A673 (cell line): Measurements from ENCODE around the gene GP2. TPM values are rescaled to one million over a fixed set of nuclear protein-coding genes. Genes with fewer than 3 reads are reported as not detected.

Experiments used
- BruUV-seq: library from RNA; stranded (reverse); fragments of 400-500 nt; replicated peaks from 2 replicates; lab custom pipeline; 2021; lab: Mats Ljungman, UMichigan
- CTCF ChIA-PET: fragments of 300-600 bp; sonication (Branson Sonifier 250); formaldehyde crosslinking; loops from one replicate; lab custom pipeline; 2022; ENCODE audit warnings: antibody characterized with exemption; lab: Charles Lee
- POLR2A ChIA-PET: fragments of 300-600 bp; sonication (Branson Sonifier 250); formaldehyde crosslinking; loops from one replicate; lab custom pipeline; 2022; ENCODE audit warnings: antibody characterized with exemption; ENCODE audit not compliant: low non-redundant PET; lab: Charles Lee
- DNase-seq: peaks from one replicate; pipeline ENCODE4 v3.0.0-alpha.2; 2015; ENCODE audit warnings: low spot score
- H3K27ac ChIP-seq: fragments of 200-600 bp; sonication (generic); 2 replicates; pipeline ENCODE4 v1.5.1; 2016; ENCODE audit warnings: mixed run types, low read depth, mild to moderate bottlenecking, mixed read lengths, antibody characterized with exemption, low read length; ENCODE audit not compliant: poor library complexity, severe bottlenecking
- H3K27me3 ChIP-seq: fragments of 200-600 bp; sonication (generic); replicated peaks from 2 replicates; pipeline ENCODE4 v1.6.1; 2017; ENCODE audit warnings: mixed run types, low read depth, mild to moderate bottlenecking, mixed read lengths, antibody characterized with exemption, low read length; ENCODE audit not compliant: insufficient read depth, poor library complexity
- H3K36me3 ChIP-seq: fragments of 200-600 bp; sonication (generic); 2 replicates; pipeline ENCODE4 v1.6.1; 2016; ENCODE audit warnings: mixed run types, mild to moderate bottlenecking, mixed read lengths, antibody characterized with exemption, low read length; ENCODE audit not compliant: insufficient read depth, poor library complexity, severe bottlenecking
- H3K4me1 ChIP-seq: fragments of 200-600 bp; sonication (generic); 2 replicates; pipeline ENCODE4 v1.6.1; 2017; ENCODE audit warnings: mixed run types, mild to moderate bottlenecking, mixed read lengths, antibody characterized with exemption, low read length; ENCODE audit not compliant: insufficient read depth, poor library complexity, severe bottlenecking
- H3K4me3 ChIP-seq: fragments of 200-600 bp; sonication (generic); 2 replicates; pipeline ENCODE4 v1.5.1; 2016; ENCODE audit warnings: low read depth, mixed run types, mild to moderate bottlenecking, mixed read lengths, low read length; ENCODE audit not compliant: poor library complexity, severe bottlenecking
- H3K9me3 ChIP-seq: fragments of 200-600 bp; sonication (generic); 2 replicates; pipeline ENCODE4 v1.6.1; 2016; ENCODE audit warnings: mixed run types, low read depth, mild to moderate bottlenecking, mixed read lengths, antibody characterized with exemption, low read length; ENCODE audit not compliant: poor library complexity, severe bottlenecking
- EZH2 ChIP-seq: fragments of 200-600 bp; sonication (generic); IDR thresholded peaks from 2 replicates; pipeline ENCODE4 v1.6.1; 2017; ENCODE audit warnings: borderline replicate concordance, low read depth, mild to moderate bottlenecking, mixed read lengths, antibody characterized with exemption, low read length; ENCODE audit not compliant: poor library complexity, severe bottlenecking
- intact Hi-C: fragments of 100-400 bp; cut with micrococcal nuclease; formaldehyde crosslinking; loops from one replicate; pipeline ENCODE4 v1.10.0; 2022; ENCODE audit not compliant: unreplicated experiment
- total RNA-seq: library from RNA; stranded (reverse); gene quantifications from 2 replicates; pipeline ENCODE4 v1.2.3, GENCODE V29; 2021
- TF ChIP-seq, protein P1 (sequence below): fragments of 300-800, 200-600 bp; sonication (generic); conservative IDR thresholded peaks from 2 replicates; pipeline ENCODE4 v1.5.1; 2017; ENCODE audit warnings: low read depth, mild to moderate bottlenecking, antibody characterized with exemption, low read length, moderate library complexity, mixed read lengths

GP2 gene
- total RNA-seq, 1 experiment from 2014 or later, result not detected

GRCh38 chr16:20306401-20306800 is 20.9 kb downstream of the GP2 start:
- Histone ChIP-seq H3K4me3 (no peak overlapping the region), H3K27me3 (no peaks in the 10 kb centered on the region), H3K36me3 (no peaks in the 10 kb centered on the region), H3K9me3 (no peaks in the 10 kb centered on the region), H3K27ac (no peak overlapping the region), H3K4me1 (no peaks in the 10 kb centered on the region)
- TF ChIP-seq, protein P1, sequence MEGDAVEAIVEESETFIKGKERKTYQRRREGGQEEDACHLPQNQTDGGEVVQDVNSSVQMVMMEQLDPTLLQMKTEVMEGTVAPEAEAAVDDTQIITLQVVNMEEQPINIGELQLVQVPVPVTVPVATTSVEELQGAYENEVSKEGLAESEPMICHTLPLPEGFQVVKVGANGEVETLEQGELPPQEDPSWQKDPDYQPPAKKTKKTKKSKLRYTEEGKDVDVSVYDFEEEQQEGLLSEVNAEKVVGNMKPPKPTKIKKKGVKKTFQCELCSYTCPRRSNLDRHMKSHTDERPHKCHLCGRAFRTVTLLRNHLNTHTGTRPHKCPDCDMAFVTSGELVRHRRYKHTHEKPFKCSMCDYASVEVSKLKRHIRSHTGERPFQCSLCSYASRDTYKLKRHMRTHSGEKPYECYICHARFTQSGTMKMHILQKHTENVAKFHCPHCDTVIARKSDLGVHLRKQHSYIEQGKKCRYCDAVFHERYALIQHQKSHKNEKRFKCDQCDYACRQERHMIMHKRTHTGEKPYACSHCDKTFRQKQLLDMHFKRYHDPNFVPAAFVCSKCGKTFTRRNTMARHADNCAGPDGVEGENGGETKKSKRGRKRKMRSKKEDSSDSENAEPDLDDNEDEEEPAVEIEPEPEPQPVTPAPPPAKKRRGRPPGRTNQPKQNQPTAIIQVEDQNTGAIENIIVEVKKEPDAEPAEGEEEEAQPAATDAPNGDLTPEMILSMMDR, result no peak
- TF ChIP-seq EZH2, result no peak
- intact Hi-C loops, result no loop called here
- no TSS peak for BruUV-seq
- ChIA-PET CTCF (no interaction called here), POLR2A (no interaction called here)
- DNase-seq, result no peak

DNA sequence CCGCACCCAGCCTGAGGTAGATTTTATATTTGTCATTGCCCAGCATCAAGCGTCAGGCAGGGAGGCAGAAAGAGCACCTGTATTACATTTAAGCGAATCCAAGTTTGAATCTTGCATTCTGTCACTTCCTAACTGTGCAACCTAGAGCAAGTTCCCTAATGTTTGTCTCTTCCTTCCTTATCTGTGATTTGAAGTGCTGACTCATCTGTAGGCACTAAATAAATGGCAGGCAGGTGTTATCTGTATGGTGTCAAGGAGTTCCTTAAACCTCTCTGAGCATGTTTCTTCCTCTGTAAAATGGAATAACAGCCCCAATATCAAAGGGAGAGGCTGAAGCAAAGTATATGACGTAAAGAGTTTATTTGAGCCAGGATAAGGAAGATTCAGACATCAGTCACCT is 24.3 kb downstream of the GP2 start:
- no peak for TF ChIP-seq EZH2
- TF ChIP-seq, protein P1, result no peak
- H3K4me1 ChIP-seq, result no peaks in the 10 kb centered on the region
- no peaks in the 10 kb centered on the region for H3K36me3 ChIP-seq
- ChIA-PET POLR2A (no interaction called here), CTCF (no interaction called here)
- intact Hi-C loops, result no loop called here
- no peak for DNase-seq
- H3K27me3 ChIP-seq, result peaks cover 5% of the 10 kb centered on the region
- no peak overlapping the region for H3K27ac ChIP-seq
- H3K9me3 ChIP-seq, result no peaks in the 10 kb centered on the region
- H3K4me3 ChIP-seq, result no peak overlapping the region
- no TSS peak for BruUV-seq

DNA sequence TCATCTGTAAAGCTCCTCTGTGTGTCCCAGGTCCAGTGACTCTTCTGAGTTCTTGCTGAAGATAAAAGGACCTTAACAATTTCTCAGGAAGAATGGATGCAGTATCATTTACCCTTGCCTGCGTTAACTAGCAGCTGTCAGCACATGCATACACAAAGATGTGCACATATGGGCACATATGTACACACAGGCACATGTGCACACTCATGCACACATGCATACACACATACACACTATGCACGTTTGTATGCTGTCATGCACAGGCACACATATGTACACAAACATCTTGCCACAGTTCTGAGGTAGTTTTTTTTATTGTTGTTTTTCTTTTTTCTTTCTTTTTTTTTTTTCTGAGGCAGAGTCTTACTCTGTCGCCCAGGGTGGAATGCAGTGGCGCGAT is 24.9 kb downstream of the GP2 start:
- Histone ChIP-seq H3K9me3 (no peaks in the 10 kb centered on the region), H3K36me3 (no peaks in the 10 kb centered on the region), H3K27ac (no peak overlapping the region), H3K27me3 (peaks cover 5% of the 10 kb centered on the region), H3K4me1 (no peaks in the 10 kb centered on the region), H3K4me3 (no peak overlapping the region)
- intact Hi-C loops, result no loop called here
- DNase-seq, result no peak
- no TSS peak for BruUV-seq
- POLR2A ChIA-PET, result no interaction called here
- CTCF ChIA-PET, result no interaction called here
- TF ChIP-seq EZH2, result no peak
- TF ChIP-seq, protein P1, result no peak
